HG03558 (cell line): ENCODE measurements around the gene RPL21.
"Not testable (repeated sequence)": the region's sequence is repeated elsewhere in the genome, so short reads cannot be mapped to it uniquely, and the experiment has no call there.

Experiments used
- ATAC-seq: cut with Tn5 transposase; IDR thresholded peaks from one replicate; pipeline ENCODE4 v1.9.1; 2021; ENCODE audit warnings: moderate number of reproducible peaks; ENCODE audit not compliant: unreplicated experiment; ENCODE audit errors: extremely low read depth

RPL21 gene

DNA sequence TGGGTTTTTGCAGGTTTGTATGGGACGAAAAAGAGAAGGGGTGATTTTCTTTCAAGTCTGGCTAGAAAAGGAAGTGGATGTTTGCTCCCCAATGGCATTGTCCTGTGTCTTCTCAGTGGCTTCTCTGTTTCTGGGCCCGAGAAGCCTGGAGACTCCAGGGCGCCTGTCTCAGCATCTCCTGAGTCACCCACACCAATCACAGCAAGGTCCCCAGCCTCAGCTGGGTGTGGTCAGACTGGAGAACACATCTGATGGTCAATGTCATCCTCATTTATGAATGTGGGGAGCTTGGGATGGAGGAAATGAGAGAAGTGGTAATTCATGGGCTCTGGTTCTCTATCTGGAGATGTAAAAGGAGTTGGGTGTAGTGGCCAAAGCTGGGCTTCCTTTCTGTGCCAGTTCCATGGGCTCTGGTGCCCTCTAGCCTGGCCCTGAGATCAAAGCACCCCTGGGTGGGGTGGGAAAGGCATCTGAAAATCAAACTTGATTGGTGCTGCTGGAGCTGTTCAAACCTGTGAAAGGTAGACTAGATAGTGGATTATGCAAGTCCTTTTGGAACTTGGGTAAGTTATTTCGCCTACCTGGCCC, 32.6 kb downstream of the RPL21 start:
- ATAC-seq, result no peak

DNA sequence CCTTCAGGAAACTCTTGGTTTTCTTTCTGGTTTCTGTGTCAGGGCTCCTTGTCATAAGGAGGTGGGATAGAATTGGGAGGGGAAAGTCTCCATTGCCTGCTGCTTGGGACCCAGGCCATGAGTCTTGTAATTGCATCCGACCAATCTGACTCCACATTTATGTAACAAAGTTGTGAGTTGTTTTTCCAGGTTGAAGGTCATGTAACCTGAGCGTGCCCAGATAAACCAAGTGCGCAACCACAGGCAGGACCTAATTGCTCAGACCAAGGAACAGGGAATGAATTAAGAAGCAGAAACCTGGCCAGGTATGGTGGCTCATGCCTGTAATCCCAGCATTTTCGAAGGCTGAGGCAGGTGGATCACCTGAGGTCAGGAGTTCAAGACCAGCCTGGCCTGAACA, 37.0 kb downstream of the RPL21 start:
- ATAC-seq, result no peak

DNA sequence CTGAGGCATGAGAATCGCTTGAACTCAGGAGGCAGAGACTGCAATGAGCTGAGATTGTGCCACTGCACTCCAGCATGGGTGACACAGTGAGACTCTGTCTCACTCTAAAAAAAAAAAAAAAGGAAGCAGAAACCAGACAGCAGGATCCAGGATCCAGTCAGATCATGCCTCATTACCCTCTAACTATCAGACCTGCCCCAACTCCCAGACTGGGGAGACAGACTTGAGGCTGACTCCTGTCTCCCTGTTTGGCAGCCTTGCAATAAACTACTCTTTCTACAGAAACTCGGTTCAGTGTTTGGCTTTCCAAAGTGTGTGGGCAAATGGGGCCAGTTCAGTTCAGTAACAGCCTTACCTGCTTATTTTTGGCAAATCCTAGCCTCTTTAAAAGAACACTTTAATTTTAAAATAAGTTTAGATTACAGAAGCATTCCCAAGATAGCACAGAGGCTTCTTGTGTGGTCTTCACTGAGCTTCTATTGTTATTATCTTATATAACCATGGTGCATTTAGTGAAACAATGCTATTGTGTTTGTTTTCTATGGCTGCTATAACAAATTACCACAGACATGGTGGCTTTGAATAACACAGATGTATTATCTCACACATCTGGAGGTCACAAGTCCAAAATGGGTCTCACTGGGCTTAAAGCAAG, 37.8 kb downstream of the RPL21 start:
- no peak for ATAC-seq

DNA sequence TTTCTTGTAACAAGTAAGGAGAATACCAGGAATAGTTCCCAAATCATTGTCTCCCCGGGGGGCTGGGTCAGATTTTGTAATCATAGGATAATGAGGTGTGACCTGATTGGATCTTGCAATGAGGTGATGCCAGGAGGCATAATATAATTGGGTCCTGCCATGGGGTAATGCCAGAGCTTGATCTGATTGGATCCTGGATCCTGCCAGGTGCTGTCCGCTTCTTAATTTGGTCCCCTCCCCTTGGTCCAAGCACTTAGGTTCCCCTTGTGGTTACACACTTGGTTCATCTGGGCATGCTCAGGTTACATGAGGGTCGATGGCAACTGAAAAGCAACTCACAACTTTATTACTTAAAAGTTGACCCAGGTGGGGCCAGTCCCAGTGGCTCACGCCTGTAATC, 39.4 kb downstream of the RPL21 start:
- ATAC-seq, result no peak

DNA sequence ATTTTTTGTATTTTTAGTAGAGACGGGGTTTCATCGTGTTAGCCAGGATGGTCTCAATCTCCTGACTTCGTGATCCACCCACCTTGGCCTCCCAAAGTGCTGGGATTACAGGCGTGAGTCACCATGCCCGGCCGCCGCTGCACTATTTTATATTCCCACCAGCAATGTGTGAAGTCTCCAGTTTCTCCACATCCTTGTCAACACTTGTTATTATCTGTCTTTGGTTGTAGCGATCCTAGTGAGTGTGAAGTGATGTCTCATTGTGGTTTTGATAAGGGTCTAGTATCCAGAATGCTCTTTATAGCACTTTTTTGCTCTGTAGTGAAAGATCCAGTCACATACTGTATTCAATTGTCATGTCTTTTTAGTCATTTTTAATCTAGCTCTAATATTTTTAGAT, 40.6 kb downstream of the RPL21 start:
- ATAC-seq, result not testable (repeated sequence)

DNA sequence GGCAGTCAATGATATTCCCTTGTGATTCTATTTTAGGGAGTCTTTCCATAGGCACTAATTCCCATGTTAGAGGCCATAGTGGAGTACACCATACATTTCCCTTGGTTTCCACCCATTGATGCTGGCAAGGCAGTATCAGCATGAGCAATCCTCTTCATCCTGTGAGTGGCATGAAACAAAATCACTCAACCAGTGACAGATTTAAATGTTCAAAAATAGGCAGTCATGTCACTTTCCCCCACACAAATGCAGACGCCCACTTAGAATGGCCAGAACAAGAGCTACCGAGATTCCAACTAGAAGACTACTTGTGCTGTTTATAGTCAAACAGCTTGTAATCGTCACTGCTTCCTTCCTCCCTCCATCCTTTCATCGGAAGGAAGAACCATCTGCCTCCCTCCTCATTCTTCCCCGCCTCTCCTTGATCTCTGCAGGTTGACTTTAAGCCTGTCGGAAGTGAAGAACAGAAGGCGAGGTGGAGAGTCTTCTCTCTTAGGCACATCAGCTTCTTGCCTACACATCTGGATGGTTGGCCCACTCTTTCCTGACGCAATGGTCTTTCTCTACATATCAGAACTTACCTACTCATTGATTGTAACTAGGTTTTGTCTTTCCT, 41.8 kb downstream of the RPL21 start:
- ATAC-seq, result no peak

- no peak for ATAC-seq
Measured at GRCh38 chr13:27293873-27294515, 42.6 kb downstream of the RPL21 start.

- no peak for ATAC-seq
Measured at GRCh38 chr13:27295096-27295495, 43.7 kb downstream of the RPL21 start.

- no peak for ATAC-seq
Measured at GRCh38 chr13:27295660-27296059, 44.3 kb downstream of the RPL21 start.

GRCh38 chr13:27296496-27296895, 45.1 kb downstream of the RPL21 start:
- no peak for ATAC-seq

DNA sequence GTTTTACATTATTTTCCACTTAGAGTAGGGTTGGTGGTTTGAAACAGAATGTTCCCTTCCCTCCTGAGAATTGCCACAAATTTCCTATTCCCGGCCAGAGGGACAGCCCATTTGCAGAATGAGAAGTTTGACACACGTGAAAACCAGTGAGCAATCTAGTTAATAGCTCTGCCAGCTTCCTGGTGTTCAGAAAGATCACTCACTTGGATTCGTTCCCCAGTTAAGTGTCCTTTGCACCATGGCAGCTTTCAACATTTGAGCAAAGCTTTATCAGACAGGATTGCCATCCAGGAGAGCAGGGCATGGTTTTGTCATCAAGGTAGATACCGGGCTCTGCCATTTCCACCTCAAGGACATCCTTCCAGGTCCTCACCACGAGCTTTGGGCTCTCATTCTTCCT, 47.5 kb downstream of the RPL21 start:
- no peak for ATAC-seq

DNA sequence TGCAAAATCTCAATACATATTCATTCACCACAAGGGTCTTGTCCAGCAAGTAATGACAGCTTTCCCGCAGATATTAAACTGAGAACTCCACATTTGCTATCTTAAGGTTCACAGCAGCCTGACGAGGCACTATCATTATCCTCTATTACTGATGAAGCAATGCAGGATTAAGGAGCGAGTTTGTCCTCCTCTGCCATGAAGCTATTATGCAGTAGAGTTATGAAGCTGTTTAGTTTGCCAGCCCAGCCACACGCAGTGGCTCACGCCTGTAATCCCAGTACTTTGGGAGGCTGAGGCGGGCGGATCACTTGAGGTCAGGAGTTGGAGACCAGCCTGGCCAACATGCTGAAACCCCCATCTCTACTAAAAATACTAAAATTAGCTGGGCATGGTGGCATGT, 49.0 kb downstream of the RPL21 start:
- not testable (repeated sequence) for ATAC-seq

- ATAC-seq, result no peak
Measured at GRCh38 chr13:27300941-27301586, 49.7 kb downstream of the RPL21 start.

GRCh38 chr13:27302643-27303262, 51.4 kb downstream of the RPL21 start:
- ATAC-seq, result no peak

GRCh38 chr13:27304099-27304498, 52.7 kb downstream of the RPL21 start:
- ATAC-seq, result no peak

GRCh38 chr13:27304611-27305010, 53.3 kb downstream of the RPL21 start:
- ATAC-seq, result no peak
